HG02970 (cell line): ENCODE measurements around the gene SMAGP.

ENCODE experiments used
- ATAC-seq: cut with Tn5 transposase; IDR thresholded peaks from one replicate; pipeline ENCODE4 v1.9.1; 2021; ENCODE audit warnings: mild to moderate bottlenecking, moderate library complexity, moderate number of reproducible peaks; ENCODE audit not compliant: unreplicated experiment, low FRiP score

SMAGP gene

DNA sequence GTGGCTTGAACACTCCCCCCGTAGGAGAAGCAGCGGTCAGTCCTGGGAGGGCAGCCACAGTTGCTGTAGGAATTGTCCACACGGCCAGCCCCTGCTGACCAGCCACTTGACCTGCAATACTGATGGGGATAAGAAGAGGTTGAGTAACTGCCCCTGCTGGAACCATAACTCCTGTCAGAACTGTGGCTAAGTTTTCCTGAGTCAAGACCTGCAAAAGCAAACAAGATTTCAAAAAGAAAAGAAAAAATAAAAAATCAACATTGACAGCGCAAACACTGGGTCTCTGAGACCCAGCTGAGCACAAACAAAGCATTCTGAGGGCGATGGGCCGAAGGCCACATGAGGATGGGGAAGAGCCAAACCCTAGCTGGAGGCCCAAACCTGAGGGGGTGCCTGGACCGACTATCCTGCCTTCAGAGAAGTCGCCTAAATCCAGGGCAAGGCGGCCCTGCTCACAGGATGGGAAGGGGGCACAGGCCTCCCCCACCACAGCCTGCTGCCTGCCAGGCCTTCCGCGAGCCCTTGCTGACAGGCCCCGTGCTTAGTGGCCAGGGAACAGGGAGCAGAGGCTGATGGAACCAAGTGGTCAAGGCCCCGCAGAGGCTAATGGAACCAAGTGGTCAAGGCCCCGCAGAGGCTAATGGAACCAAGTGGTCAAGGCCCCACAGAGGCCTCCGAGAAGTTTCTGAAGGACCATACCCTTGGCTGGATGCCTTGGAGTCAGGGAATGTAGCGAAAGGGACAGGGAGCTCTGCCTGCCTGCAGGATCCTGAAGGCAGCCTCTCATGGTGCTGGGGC, 71.4 kb downstream of the SMAGP start:
- no peak for ATAC-seq

DNA sequence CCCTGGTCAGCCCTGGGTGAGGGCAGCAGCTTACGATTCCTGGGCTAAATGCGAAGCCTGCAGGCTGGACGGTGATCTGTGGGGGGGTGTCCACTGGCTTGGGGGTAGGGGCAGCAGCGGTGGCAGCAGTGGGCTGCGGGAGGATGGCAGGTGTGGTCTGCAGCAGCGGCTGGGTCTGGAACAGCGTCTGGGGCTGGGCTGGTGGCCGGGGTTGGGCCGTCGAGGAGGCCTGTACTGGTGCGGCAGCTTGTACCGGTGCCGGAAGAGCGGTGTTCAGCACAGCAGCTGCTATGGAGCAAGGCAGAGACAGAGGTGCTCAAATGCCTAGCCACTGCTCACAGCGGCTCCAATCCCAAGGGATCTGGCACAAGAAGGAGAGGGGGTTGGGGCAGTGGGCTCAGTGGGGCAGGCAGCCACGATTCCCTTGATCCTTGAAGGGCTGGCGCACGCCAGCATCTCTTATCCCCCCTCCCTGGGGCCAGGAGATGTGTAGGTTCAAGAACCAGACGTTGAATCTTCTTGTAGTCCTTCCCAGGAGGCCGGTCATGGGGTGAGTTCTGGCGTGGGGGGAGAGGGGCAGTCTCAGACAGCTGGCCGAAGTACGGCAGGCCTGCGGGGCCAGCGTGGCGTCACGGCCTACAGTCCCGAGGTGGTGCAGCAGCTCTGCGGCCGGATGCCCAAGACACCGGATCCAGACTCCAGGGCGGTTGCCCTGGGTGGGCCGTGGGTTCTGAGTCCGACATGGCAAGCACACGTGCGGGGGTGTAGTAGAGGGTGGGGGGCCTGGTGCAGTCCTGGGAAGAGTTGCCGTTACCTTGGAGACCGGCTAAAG, 72.3 kb downstream of the SMAGP start:
- no peak for ATAC-seq

DNA sequence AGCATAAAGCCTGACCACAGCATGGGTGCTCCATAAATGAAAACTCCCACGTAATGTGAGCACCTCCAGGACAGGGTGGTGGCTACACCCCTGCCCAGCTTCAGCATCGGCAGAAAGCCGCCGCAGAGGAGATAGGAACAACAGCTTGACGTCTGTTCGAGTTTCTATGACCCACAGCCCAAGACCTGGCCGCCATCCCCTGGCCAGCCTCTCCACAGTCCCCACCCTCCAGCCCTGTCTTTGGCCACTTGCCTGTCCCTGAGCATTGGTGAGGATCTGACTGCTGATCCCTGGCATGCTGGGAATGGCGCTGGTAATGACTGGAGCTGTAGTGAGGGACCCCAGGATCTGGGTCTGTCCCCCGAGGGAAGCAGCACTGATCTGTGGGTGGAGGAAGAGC, 73.7 kb downstream of the SMAGP start:
- no peak for ATAC-seq

DNA sequence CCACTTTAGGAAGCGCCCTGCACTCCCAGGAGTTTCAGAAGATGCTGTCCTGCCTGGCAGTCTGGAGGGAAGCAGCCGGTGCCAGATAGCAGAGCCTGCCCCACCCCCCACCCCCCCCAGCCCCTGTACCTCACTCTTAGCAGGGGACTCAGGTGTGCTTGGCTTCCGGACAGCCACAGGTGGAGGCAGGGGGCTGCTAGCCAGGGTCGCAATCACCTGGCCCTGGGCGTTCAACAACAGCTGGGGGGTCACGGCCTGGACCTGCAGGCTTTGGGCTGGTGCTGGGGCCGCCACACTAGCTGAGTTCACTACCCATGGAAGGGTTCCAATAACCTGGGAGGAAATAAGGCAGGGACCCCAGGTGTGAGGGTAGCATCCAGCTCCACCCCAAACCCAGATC, 74.4 kb downstream of the SMAGP start:
- ATAC-seq, result no peak
